HL-60 (cell line): ENCODE measurements around the gene CTSC.

ENCODE experiments used
- GABPA ChIP-seq: IDR thresholded peaks from 2 replicates; pipeline ENCODE4 v1.6.1; 2012; ENCODE audit warnings: low read depth
- POLR2AphosphoS5 ChIP-seq: IDR thresholded peaks from 2 replicates; pipeline ENCODE4 v1.6.1; 2012; ENCODE audit warnings: low read depth
- REST ChIP-seq: IDR thresholded peaks from 2 replicates; pipeline ENCODE4 v1.6.1; 2012; ENCODE audit warnings: low read depth; ENCODE audit not compliant: insufficient replicate concordance
- SPI1 ChIP-seq: IDR thresholded peaks from 2 replicates; pipeline ENCODE4 v1.6.1; 2012; ENCODE audit warnings: low read depth, mild to moderate bottlenecking, borderline replicate concordance
- TF ChIP-seq, protein P1 (sequence below): IDR thresholded peaks from one replicate; pipeline ENCODE4 v1.5.1; 2011; ENCODE audit warnings: low read length, control low read depth, inconsistent platforms; ENCODE audit not compliant: insufficient read depth

- TF ChIP-seq, protein P1, sequence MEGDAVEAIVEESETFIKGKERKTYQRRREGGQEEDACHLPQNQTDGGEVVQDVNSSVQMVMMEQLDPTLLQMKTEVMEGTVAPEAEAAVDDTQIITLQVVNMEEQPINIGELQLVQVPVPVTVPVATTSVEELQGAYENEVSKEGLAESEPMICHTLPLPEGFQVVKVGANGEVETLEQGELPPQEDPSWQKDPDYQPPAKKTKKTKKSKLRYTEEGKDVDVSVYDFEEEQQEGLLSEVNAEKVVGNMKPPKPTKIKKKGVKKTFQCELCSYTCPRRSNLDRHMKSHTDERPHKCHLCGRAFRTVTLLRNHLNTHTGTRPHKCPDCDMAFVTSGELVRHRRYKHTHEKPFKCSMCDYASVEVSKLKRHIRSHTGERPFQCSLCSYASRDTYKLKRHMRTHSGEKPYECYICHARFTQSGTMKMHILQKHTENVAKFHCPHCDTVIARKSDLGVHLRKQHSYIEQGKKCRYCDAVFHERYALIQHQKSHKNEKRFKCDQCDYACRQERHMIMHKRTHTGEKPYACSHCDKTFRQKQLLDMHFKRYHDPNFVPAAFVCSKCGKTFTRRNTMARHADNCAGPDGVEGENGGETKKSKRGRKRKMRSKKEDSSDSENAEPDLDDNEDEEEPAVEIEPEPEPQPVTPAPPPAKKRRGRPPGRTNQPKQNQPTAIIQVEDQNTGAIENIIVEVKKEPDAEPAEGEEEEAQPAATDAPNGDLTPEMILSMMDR: no peak
- TF ChIP-seq POLR2AphosphoS5 (no peak), REST (no peak), SPI1 (no peak), GABPA (no peak)
These were observed 49.0 kb downstream of the CTSC start for GRCh38 chr11:88288560-88288959.
